G401.6 (cell line): ENCODE data around the gene DTNBP1.

Experiments
- FAIRE-seq: peaks from 2 replicates; lab custom pipeline; 2012; peaks lifted over from hg19 to GRCh38; lab: Jason Lieb, UNC

The DTNBP1 gene

GRCh38 chr6:15513801-15514711 is 148.8 kb downstream of the DTNBP1 start:
- FAIRE-seq, result no peak

DNA sequence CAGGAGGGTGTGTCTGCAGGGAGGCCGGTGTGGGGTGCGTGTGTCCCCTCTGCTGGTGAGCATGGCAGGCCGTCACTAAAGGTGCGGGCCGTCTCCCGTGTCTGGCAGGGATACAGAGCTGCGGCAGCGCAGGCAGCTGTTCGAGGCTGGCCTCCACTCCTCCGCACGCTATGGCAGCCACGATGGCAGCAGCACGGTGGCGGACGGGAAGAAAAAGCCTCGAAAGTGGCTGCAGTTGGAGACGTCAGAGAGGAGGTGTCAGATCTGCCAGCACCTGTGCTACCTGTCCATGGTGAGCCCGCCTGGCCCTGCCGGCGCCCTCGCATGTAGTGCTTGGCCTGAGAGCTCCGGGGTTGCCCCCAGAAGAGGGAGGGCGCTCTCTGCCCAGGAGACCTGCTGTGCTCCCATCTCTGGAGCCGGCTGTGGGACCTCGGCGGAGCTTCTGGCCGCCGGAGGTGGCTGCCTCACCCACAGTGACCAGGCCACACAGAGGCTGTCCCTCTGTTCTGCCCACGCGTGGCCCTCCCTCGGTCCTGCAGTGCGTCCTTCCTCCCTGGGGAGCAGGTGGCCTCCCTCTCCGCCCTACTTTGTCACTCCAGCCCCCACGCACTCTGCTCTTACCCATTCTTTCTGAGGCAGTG is 149.6 kb downstream of the DTNBP1 start:
- FAIRE-seq, result no peak

- FAIRE-seq, result no peak
These were observed 150.1 kb downstream of the DTNBP1 start for GRCh38 chr6:15512721-15513120.

DNA sequence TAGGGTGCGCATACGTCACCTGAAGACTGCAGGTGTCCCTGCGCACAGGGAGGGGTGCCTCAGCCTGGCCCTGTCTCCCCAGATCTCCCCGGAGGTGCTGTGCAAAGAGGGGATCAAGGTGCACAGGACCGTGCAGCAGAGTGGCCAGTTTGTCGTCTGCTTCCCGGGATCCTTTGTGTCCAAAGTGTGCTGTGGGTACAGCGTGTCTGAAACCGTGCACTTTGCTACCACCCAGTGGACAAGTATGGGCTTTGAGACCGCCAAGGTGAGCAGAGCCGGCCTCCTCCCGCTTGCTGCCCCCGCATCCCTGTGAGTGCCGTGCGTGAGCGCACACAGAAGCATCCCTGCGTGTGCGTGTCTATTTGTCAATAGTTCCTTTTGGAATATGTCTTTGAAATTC is 150.7 kb downstream of the DTNBP1 start:
- FAIRE-seq, result no peak

GRCh38 chr6:15511248-15512125 is 151.3 kb downstream of the DTNBP1 start:
- FAIRE-seq, result no peak

GRCh38 chr6:15510536-15511247 is 152.1 kb downstream of the DTNBP1 start:
- FAIRE-seq, result no peak

DNA sequence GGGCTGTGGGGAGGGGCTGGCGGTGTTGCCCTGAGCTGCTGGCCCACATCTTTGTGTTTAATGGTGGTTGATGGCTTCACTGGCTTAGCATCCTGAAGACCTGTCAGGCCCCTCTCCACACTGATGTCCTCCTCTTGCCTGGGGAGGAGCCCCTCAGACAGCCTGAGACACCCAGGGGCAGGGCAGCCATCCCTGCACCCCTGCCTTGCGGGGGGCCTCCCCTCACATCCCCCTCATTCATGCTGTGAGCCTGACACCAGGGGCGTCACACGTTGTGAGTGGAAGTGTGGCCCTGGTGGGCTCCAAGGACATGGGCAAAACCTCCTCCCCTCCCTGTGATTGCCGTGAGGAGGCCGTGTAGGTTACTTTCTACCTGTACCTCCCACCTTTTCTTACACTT is 152.7 kb downstream of the DTNBP1 start:
- FAIRE-seq, result no peak

GRCh38 chr6:15509335-15509933 is 153.4 kb downstream of the DTNBP1 start:
- no peak for FAIRE-seq

DNA sequence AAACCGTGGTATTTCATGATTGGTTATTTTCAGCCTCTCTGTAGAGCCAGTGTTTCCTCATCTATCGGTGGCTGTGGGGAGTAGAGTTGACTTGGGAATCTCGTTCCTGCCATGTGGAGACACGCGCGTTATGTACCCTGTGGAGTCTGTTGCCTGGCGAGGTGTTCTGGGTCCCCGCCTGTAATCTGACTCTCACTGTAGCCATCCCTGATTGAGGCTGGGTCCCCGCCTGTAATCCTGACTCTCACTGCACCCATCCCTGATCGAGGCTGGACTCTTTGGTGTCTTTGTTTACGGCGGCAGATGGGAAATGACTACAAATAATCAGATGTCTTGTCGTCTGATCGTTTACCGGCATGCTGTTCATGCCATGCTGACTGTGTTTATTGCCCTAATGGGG is 153.9 kb downstream of the DTNBP1 start:
- FAIRE-seq, result no peak

DNA sequence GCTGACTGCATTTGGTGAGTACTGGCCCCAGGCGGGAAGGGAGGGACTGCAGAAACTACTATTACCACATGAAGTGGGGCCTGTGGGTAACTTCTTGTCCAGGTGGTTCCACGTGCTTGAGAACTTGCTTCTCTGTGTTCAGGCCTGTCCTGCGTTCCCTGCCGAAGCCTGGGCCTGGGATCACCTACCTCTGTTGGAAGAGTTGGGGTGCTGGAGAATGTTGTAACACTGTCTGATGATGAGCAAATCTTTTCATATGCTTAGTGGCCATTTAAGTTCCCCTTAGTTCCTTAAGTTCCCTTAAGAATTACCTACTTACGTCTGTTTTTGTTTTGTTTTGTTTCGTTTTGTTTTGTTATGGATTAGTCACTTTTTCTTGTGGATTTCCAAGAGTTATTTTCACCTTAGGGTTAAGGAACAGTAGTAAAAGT is 154.4 kb downstream of the DTNBP1 start:
- no peak for FAIRE-seq

DNA sequence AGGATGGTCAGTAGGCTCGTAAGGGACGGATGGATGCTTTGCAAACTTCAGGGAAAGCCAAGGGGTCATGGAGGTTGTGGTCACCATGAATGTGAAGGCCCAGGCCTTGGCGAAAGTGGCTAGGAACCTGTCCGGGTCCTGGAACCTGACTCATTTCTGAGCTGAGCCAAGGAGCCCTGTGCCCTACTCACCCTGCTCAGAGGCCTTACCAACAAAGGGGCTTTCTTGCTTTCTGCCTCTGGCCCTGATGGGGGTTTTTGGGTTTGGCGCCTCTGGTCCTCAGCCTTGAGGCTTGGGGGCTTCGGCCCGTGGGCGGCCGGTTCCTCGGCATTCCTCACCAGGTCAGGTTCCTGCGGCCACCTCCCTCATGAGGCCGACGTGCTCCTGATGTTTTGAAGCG is 155.1 kb downstream of the DTNBP1 start:
- FAIRE-seq, result no peak

DNA sequence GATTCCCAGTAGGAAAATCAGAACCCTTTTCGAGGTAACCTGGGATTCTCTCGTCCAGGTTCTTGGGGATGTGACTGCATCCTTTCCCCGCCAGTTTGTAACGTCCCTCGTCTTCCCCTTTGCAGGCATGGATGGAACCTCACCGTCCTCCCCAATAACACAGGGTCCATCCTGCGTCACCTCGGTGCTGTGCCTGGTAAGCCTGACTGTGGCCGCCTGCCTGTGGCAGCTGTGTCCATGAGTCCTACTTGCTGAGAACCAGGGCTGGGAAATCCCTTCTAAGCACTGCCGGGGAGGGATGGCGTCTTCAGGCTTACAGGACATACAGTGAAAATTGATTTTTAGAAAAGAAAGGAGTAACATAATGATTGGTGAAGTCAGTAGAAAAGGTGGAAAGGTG is 155.6 kb downstream of the DTNBP1 start:
- no peak for FAIRE-seq

GRCh38 chr6:15506066-15506465 is 156.8 kb downstream of the DTNBP1 start:
- FAIRE-seq, result no peak

DNA sequence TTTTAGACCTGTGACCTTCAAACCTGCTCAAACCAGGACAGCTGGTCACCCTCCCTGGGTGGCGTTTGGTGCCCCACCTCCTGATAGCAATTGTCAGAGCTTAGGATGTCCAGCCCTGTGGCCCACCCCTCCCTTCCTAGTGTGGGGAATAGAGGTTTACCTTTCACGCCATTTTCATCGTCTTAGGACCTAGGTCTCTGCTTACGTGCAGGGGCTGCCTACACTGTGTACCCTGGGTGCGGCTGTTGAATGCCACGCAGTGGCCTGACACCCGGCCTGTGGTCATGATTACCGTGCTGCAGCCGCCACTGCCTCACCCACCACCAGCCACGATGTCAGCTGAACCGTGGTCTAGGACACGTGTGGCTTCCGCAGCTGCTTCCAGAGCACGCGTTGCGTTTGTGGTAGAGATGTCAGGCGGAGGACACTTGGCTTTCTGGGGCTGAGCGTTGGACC is 157.3 kb downstream of the DTNBP1 start:
- FAIRE-seq, result no peak

DNA sequence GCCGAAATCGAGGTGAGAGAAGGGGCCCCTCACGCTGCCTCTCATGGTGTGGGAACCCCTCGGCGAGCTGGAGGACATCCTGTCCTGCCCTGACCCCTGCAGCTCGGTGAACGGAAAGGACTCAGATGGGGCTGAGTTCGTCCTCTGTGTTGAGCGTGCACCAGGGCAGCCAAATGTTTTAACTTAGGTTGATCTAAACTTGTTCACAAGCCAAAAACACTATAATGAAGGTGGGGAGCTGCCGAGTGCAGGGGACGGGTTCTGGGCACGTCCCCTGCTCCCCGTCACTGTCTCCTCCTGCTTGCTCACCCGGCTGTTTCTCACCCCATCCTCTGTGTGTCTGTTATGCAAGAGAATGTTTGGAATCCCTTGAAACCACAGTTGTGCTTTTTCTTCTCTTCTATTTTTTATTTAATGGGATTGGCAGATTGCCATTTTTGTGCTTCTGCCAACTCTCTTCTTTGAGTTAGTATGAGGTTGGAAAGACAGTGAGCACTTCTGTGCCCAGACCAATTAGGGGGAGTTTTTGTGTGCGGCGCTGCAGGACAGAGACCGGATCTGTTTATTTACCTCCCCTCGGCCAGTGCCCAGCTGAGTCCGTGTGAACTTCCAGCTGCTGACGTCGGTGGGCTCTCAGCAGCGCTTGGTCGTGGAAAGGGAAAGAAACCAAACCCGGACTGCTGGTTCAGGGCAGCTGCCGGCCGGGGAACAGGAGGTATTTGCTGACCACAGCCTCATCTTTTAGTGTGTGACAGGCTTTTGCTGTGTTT is 158.1 kb downstream of the DTNBP1 start:
- no peak for FAIRE-seq

- FAIRE-seq, result no peak
These were observed 158.8 kb downstream of the DTNBP1 start for GRCh38 chr6:15504040-15504495.

GRCh38 chr6:15503346-15503680 is 159.5 kb downstream of the DTNBP1 start:
- no peak for FAIRE-seq

GRCh38 chr6:15502446-15503345 is 160.1 kb downstream of the DTNBP1 start:
- FAIRE-seq, result no peak

GRCh38 chr6:15501826-15502445 is 160.9 kb downstream of the DTNBP1 start:
- no peak for FAIRE-seq
